CD14-positive monocyte (primary cell): Measurements from ENCODE around the gene LSM14B. TPM values are rescaled to one million over a fixed set of nuclear protein-coding genes. Genes with fewer than 3 reads are reported as not detected.

Source experiments
- DNase-seq, 3 donors: peaks; one replicate each; pipeline ENCODE4 v3.0.0-alpha.2; 2011 to 2022
- H2AFZ ChIP-seq: 2 replicates; pipeline ENCODE4 v1.6.0; 2012; ENCODE audit warnings: mild to moderate bottlenecking, low read depth, low read length, inconsistent platforms; ENCODE audit not compliant: insufficient read depth, poor library complexity, severe bottlenecking
- H3K27ac ChIP-seq, 2 donors: 1 replicate in 1 of 2; 2 replicates in 1 of 2; pipeline ENCODE4 v1.5.1; 2012 to 2013; ENCODE audit warnings: low read length in 2 of 2, control low read depth in 1 of 2, inconsistent platforms in 1 of 2, low read depth in 1 of 2, mild to moderate bottlenecking in 1 of 2
- H3K27me3 ChIP-seq, 2 donors: one replicate each; pipeline versions ENCODE4 v1.6.0 to v1.6.1; 2011 to 2013; ENCODE audit warnings: low read length in 2 of 2; ENCODE audit not compliant: control insufficient read depth in 2 of 2, insufficient read depth in 2 of 2
- H3K36me3 ChIP-seq, 2 donors: replicated peaks in 1 of 2; 1 replicate in 1 of 2; 2 replicates in 1 of 2; pipeline versions ENCODE4 v1.5.1 to v1.6.1; 2012 to 2013; ENCODE audit warnings: low read length in 2 of 2, control low read depth in 1 of 2, inconsistent platforms in 1 of 2, mild to moderate bottlenecking in 1 of 2; ENCODE audit not compliant: insufficient read depth in 2 of 2, control insufficient read depth in 1 of 2
- H3K4me1 ChIP-seq, 2 donors: 1 replicate in 1 of 2; 2 replicates in 1 of 2; pipeline versions ENCODE4 v1.5.1 to v1.6.1; 2012 to 2013; ENCODE audit warnings: low read length in 2 of 2, control low read depth in 1 of 2, inconsistent platforms in 1 of 2, mild to moderate bottlenecking in 1 of 2, moderate library complexity in 1 of 2; ENCODE audit not compliant: insufficient read depth in 2 of 2, control insufficient read depth in 1 of 2
- H3K4me2 ChIP-seq: replicated peaks from 2 replicates; pipeline ENCODE3; 2012; ENCODE audit warnings: low read length, moderate library complexity, mild to moderate bottlenecking; ENCODE audit not compliant: poor library complexity, severe bottlenecking; ENCODE audit errors: extremely low read depth
- H3K4me3 ChIP-seq, 3 experiments: fragments of 200-600 bp in 1 of 3; sonication (generic) in 1 of 3; replicated peaks in 1 of 3; 1 replicate in 2 of 3; 2 replicates in 1 of 3; pipeline ENCODE4 v1.5.1; 2011 to 2013; ENCODE audit warnings: low read length in 3 of 3, mild to moderate bottlenecking in 3 of 3, control low read depth in 2 of 3, low read depth in 2 of 3, inconsistent platforms in 1 of 3, moderate library complexity in 1 of 3
- H3K79me2 ChIP-seq: 2 replicates; pipeline ENCODE4 v1.6.0; 2012; ENCODE audit warnings: mild to moderate bottlenecking, control low read depth, inconsistent platforms, low read length, moderate library complexity; ENCODE audit not compliant: insufficient read depth
- H3K9ac ChIP-seq: 2 replicates; pipeline ENCODE4 v1.6.0; 2017; ENCODE audit warnings: low read length, mild to moderate bottlenecking; ENCODE audit not compliant: insufficient read depth, poor library complexity, severe bottlenecking
- H3K9me3 ChIP-seq, 2 donors: replicated peaks in 1 of 2; 1 replicate in 1 of 2; 2 replicates in 1 of 2; pipeline versions ENCODE4 v1.5.1 to v1.6.1; 2012 to 2013; ENCODE audit warnings: low read length in 2 of 2, control low read depth in 1 of 2; ENCODE audit not compliant: control insufficient read depth in 1 of 2, insufficient read depth in 1 of 2
- H4K20me1 ChIP-seq: 2 replicates; pipeline ENCODE4 v1.6.0; 2012; ENCODE audit warnings: mild to moderate bottlenecking, low read length, control low read depth, moderate library complexity; ENCODE audit not compliant: insufficient read depth
- H3K27ac Mint-ChIP-seq, 7 donors: one replicate each; pipeline ENCODE4 v1.8.0; 2020; ENCODE audit warnings: mild to moderate bottlenecking in 7 of 7, mixed read lengths in 7 of 7, moderate library complexity in 6 of 7, inconsistent platforms in 2 of 7
- H3K27me3 Mint-ChIP-seq, 3 donors: one replicate each; pipeline ENCODE4 v1.8.0; 2021 to 2022; ENCODE audit warnings: low read depth in 3 of 3, mild to moderate bottlenecking in 3 of 3, mixed read lengths in 3 of 3, moderate library complexity in 3 of 3, inconsistent platforms in 1 of 3
- H3K36me3 Mint-ChIP-seq, 2 donors: one replicate each; pipeline ENCODE4 v1.8.0; 2020; ENCODE audit warnings: mixed read lengths in 2 of 2, inconsistent platforms in 1 of 2, mild to moderate bottlenecking in 1 of 2
- H3K4me1 Mint-ChIP-seq: one replicate; pipeline ENCODE4 v1.8.0; 2020; ENCODE audit warnings: mild to moderate bottlenecking, mixed read lengths
- H3K4me3 Mint-ChIP-seq, 2 donors: one replicate each; pipeline ENCODE4 v1.8.0; 2020; ENCODE audit warnings: mild to moderate bottlenecking in 2 of 2, mixed read lengths in 2 of 2, moderate library complexity in 1 of 2
- H3K9me3 Mint-ChIP-seq, 7 donors: one replicate each; pipeline ENCODE4 v1.8.0; 2020 to 2022; ENCODE audit warnings: mixed read lengths in 7 of 7, mild to moderate bottlenecking in 6 of 7, moderate library complexity in 6 of 7, inconsistent platforms in 2 of 7
- WGBS: methylation state at CpG from one replicate; pipeline ENCODE4 v1.1.5; 2013; ENCODE audit warnings: missing lambda C conversion rate; ENCODE audit not compliant: insufficient coverage; 5-methylcytosine and 5-hydroxymethylcytosine counted together
- intact Hi-C, 2 donors: fragments of 100-400 bp; cut with micrococcal nuclease; formaldehyde crosslinking; loops; one replicate each; pipeline versions ENCODE4 v1.15.0 to v1.15.1; 2023
- polyA plus RNA-seq, 3 donors: library from polyadenylated mRNA; depleted of rRNA in 1 of 3; unstranded in 2 of 3; stranded (reverse) in 1 of 3; fragments of 300-500 nt in 2 of 3; fragments of >200 nt in 1 of 3; fragmentation: Illumina TruSeq in 2 of 3; gene quantifications; 1 replicate in 2 of 3; 2 replicates in 1 of 3; pipeline ENCODE4 v1.2.3, GENCODE V29; 2012 to 2021
- TF ChIP-seq, protein P1 (sequence below): fragments of 200-600 bp; IDR thresholded peaks from one replicate; pipeline ENCODE4 v1.8.0; 2022; ENCODE audit warnings: antibody characterized with exemption, mild to moderate bottlenecking

LSM14B gene
- polyA plus RNA-seq, 3 donors = 1.0 to 33.5 (median 1.4) TPM

DNA sequence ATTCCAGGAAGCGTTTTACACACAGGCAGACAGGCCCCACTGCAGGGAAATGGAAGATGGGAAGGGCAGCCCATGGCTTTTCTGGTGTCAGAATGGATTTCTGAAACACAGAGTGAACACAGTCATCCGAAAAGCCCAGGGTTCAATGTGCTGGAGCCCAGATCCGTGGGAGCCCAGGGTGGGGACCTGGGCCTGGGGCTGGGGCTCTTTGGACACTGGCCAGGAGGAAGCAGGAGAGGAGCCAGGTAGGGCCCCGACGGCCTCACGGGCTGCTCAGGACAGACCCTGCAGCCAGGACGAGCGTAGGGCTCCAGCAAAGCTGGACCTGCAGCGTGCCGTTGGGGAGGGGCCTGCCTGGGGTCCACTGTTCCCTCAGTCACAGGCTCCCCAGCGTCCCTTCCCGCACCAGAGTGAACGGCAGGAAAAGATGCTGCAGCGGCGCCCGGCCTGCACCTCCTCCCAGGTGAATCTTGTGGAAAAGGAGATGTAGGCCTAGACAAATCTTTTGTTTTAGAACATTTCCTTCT, 24.3 kb upstream of the LSM14B start:
- intact Hi-C loops = no loop called here
- Histone ChIP-seq H3K79me2 (no peaks in the 10 kb centered on the region), H3K4me2 (no peak overlapping the region), H2AFZ (no peak overlapping the region), H3K9me3 (peaks cover 29 to 50% of the 10 kb centered on the region in 2 donors), H3K27me3 (no peaks in the 10 kb centered on the region), H3K36me3 (no peaks in the 10 kb centered on the region), H3K9ac (no peak overlapping the region), H3K27ac (no peak overlapping the region), H4K20me1 (no peaks in the 10 kb centered on the region), H3K4me1 (no peaks in the 10 kb centered on the region), H3K4me3 (no peak overlapping the region)
- Mint-ChIP-seq H3K9me3 (peaks cover 33 to 64% (median 43%) of the 10 kb centered on the region in 7 donors), H3K4me3 (no peak overlapping the region), H3K27ac (no peak overlapping the region), H3K36me3 (no peaks in the 10 kb centered on the region), H3K4me1 (peaks cover 3% of the 10 kb centered on the region), H3K27me3 (peaks cover 5 to 7% (median 7%) of the 10 kb centered on the region in 3 donors)
- 79% methylated on average over 11 of the region's 16 CpGs for WGBS
- DNase-seq = no peak
- TF ChIP-seq, protein P1, sequence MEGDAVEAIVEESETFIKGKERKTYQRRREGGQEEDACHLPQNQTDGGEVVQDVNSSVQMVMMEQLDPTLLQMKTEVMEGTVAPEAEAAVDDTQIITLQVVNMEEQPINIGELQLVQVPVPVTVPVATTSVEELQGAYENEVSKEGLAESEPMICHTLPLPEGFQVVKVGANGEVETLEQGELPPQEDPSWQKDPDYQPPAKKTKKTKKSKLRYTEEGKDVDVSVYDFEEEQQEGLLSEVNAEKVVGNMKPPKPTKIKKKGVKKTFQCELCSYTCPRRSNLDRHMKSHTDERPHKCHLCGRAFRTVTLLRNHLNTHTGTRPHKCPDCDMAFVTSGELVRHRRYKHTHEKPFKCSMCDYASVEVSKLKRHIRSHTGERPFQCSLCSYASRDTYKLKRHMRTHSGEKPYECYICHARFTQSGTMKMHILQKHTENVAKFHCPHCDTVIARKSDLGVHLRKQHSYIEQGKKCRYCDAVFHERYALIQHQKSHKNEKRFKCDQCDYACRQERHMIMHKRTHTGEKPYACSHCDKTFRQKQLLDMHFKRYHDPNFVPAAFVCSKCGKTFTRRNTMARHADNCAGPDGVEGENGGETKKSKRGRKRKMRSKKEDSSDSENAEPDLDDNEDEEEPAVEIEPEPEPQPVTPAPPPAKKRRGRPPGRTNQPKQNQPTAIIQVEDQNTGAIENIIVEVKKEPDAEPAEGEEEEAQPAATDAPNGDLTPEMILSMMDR = no peak

DNA sequence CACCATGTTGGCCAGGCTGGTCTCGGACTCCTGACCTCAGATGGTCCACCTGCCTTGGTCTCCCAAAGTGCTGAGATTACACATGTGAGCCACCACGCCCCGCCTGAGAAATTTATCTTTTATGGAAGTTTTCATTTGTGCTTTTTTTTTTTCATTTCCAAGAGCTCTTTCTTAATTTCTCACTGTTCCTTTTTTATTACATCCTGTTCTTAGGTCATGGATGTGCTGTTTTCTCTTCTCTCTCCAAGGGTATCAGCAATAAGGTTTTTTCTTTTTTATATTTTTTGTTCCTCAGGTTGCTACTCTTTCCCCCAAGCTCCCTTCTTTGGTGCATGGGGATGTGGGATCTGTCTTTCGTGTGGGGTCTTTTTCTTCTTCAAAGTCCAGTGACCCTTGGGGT, 21.2 kb upstream of the LSM14B start:
- H3K9ac ChIP-seq = no peak overlapping the region
- H3K9me3 ChIP-seq = peaks cover 55 to 67% of the 10 kb centered on the region in 2 donors
- Mint-ChIP-seq H3K27ac (no peak overlapping the region), H3K9me3 (peaks cover 44 to 77% (median 67%) of the 10 kb centered on the region in 7 donors), H3K36me3 (no peaks in the 10 kb centered on the region), H3K4me3 (no peak overlapping the region), H3K4me1 (peaks cover 3% of the 10 kb centered on the region), H3K27me3 (peaks cover 5 to 7% (median 7%) of the 10 kb centered on the region in 3 donors)
- H4K20me1 ChIP-seq = no peaks in the 10 kb centered on the region
- TF ChIP-seq, protein P1 = no peak
- H3K4me2 ChIP-seq = no peak overlapping the region
- intact Hi-C loops = no loop called here
- H2AFZ ChIP-seq = no peak overlapping the region
- H3K79me2 ChIP-seq = no peaks in the 10 kb centered on the region
- H3K4me3 ChIP-seq = no peak overlapping the region
- H3K27ac ChIP-seq = no peak overlapping the region
- WGBS = 100% methylated on average over 2 of the region's 4 CpGs
- H3K4me1 ChIP-seq = no peaks in the 10 kb centered on the region
- no peaks in the 10 kb centered on the region for H3K36me3 ChIP-seq
- H3K27me3 ChIP-seq = no peaks in the 10 kb centered on the region
- DNase-seq = no peak
